CD4-positive, CD25-positive, alpha-beta regulatory T cell (primary cell): Measurements from ENCODE around the gene VDR. TPM values are rescaled to one million over a fixed set of nuclear protein-coding genes. Genes with fewer than 3 reads are reported as not detected.

ENCODE experiments used
- ATAC-seq, 2 donors: fragments of 150-1000 bp; cut with Tn5 transposase; one replicate each; pipeline ENCODE4 v1.10.0; 2021; ENCODE audit warnings: low read depth in 2 of 2, moderate number of reproducible peaks in 2 of 2, moderate library complexity in 1 of 2
- DNase-seq, 3 donors: peaks; one replicate each; pipeline versions ENCODE4 v3.0.0 to v3.0.0-alpha.2; 2012 to 2022; ENCODE audit warnings: mixed read lengths in 1 of 3
- H3K27ac ChIP-seq: one replicate; pipeline ENCODE4 v1.7.0; 2013; ENCODE audit warnings: mild to moderate bottlenecking, low read length; ENCODE audit not compliant: insufficient read depth, poor library complexity, severe bottlenecking
- H3K27me3 ChIP-seq: one replicate; pipeline ENCODE4 v1.7.0; 2013; ENCODE audit warnings: low read length; ENCODE audit not compliant: control insufficient read depth, insufficient read depth
- H3K36me3 ChIP-seq: one replicate; pipeline ENCODE4 v1.7.0; 2013; ENCODE audit warnings: mild to moderate bottlenecking, low read length, moderate library complexity; ENCODE audit not compliant: control insufficient read depth, insufficient read depth
- H3K4me1 ChIP-seq: 2 replicates; pipeline ENCODE4 v1.7.0; 2013; ENCODE audit warnings: mild to moderate bottlenecking, low read length; ENCODE audit not compliant: insufficient read depth, control insufficient read depth, poor library complexity, severe bottlenecking
- H3K4me3 ChIP-seq: one replicate; pipeline ENCODE4 v1.7.0; 2013; ENCODE audit warnings: low read depth, mild to moderate bottlenecking, low read length, moderate library complexity
- H3K9me3 ChIP-seq, 2 experiments: 1 replicate in 1 of 2; 2 replicates in 1 of 2; pipeline ENCODE4 v1.7.0; 2013; ENCODE audit warnings: low read length in 2 of 2, mild to moderate bottlenecking in 1 of 2, moderate library complexity in 1 of 2; ENCODE audit not compliant: control insufficient read depth in 2 of 2
- H3K27ac Mint-ChIP-seq, 3 donors: one replicate each; pipeline ENCODE4 v1.8.0; 2020 to 2022; ENCODE audit warnings: mild to moderate bottlenecking in 3 of 3, mixed read lengths in 3 of 3, moderate library complexity in 2 of 3
- H3K27me3 Mint-ChIP-seq: one replicate; pipeline ENCODE4 v1.8.0; 2022; ENCODE audit warnings: mild to moderate bottlenecking, mixed read lengths
- H3K36me3 Mint-ChIP-seq: one replicate; pipeline ENCODE4 v1.8.0; 2020; ENCODE audit warnings: mixed read lengths
- H3K4me1 Mint-ChIP-seq, 4 donors: one replicate each; pipeline ENCODE4 v1.8.0; 2020 to 2022; ENCODE audit warnings: mixed read lengths in 4 of 4, mild to moderate bottlenecking in 1 of 4
- H3K4me3 Mint-ChIP-seq, 4 donors: one replicate each; pipeline ENCODE4 v1.8.0; 2020 to 2022; ENCODE audit warnings: mild to moderate bottlenecking in 4 of 4, mixed read lengths in 4 of 4, moderate library complexity in 3 of 4
- H3K9me3 Mint-ChIP-seq, 7 donors: one replicate each; pipeline ENCODE4 v1.8.0; 2020 to 2022; ENCODE audit warnings: mixed read lengths in 7 of 7, mild to moderate bottlenecking in 3 of 7, moderate library complexity in 2 of 7
- polyA plus RNA-seq, 4 donors: library from polyadenylated mRNA; unstranded; fragments of 300-500 nt; fragmentation: Illumina TruSeq; gene quantifications; one replicate each; pipeline ENCODE4 v1.2.3, GENCODE V29; 2021
- total RNA-seq: library from RNA; stranded (reverse); gene quantifications from one replicate; pipeline ENCODE4 v1.2.3, GENCODE V29; 2022

Gene VDR
- total and polyA plus RNA-seq, 5 donors from 2014 or later: 1.6 to 4.5 (median 2.8) TPM

- DNase-seq (no peak), ATAC-seq (no peak)
- no peaks in the 10 kb centered on the region for H3K9me3 ChIP-seq
- peaks cover 0 to 80% (median 53%) of the 10 kb centered on the region in 4 donors for H3K4me1 Mint-ChIP-seq
- H3K27me3 Mint-ChIP-seq: no peaks in the 10 kb centered on the region
- no peak overlapping the region for H3K4me3 ChIP-seq
- no peaks in the 10 kb centered on the region for H3K27me3 ChIP-seq
- H3K4me1 ChIP-seq: peaks cover 65% of the 10 kb centered on the region
- H3K27ac ChIP-seq: peak overlapping the region; percentile 47
- H3K27ac Mint-ChIP-seq: peak overlapping the region; percentile 33 to 94 (median 94)
- H3K4me3 Mint-ChIP-seq: peak overlapping the region; percentile 8 to 81 (median 48)
- no peaks in the 10 kb centered on the region for H3K9me3 Mint-ChIP-seq
- H3K36me3 Mint-ChIP-seq: peaks cover 9% of the 10 kb centered on the region
- H3K36me3 ChIP-seq: peaks cover 40% of the 10 kb centered on the region
Measured at GRCh38 chr12:47801904-47802246, 102.9 kb downstream of the VDR start.

DNA sequence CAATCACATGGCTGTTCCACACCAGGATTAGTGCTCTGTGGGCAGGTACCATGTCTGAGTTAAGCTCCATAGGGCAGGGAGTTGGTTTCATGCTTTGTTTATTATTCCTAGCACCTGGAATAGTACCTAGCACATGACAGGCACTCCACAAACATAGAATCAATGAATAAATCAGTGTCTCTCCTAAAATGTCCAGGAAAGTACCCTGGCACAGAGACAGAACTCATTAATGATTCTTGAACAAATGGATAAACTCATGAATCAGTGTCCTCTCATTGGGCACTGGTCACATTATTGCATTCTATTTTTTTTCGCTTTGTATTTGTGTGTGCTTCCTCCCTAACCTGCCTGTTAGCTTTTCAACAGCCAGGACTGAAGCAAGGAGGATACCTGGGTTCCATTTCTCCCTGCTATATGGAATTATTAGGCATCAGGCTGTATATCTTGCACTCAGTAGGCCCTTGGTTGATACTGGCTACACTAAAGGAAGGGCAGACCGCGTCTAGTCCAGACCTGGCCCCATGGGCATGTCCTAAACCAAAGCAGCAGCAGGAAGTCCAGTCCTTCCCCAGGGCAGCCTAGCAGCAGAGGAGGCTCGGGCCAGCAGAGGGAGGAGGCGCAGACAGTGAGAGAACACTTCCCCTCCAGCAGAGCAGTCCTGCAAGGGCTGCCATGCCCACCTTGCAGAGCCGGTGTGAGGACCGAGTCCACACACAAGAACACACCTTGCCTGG lies 103.5 kb downstream of the VDR start:
- Mint-ChIP-seq H3K4me1 (peaks cover 0 to 74% (median 49%) of the 10 kb centered on the region in 4 donors), H3K36me3 (peaks cover 9% of the 10 kb centered on the region), H3K27ac (peak overlapping the region; percentile 83 to 94 (median 90)), H3K27me3 (no peaks in the 10 kb centered on the region), H3K4me3 (peak overlapping the region in 3 of 4 donors; percentile 36 to 81 (median 53)), H3K9me3 (no peaks in the 10 kb centered on the region)
- H3K9me3 ChIP-seq: no peaks in the 10 kb centered on the region
- H3K27ac ChIP-seq: peak overlapping the region; percentile 18
- DNase-seq (no peak), ATAC-seq (no peak)
- peaks cover 60% of the 10 kb centered on the region for H3K4me1 ChIP-seq
- no peak overlapping the region for H3K4me3 ChIP-seq
- peaks cover 44% of the 10 kb centered on the region for H3K36me3 ChIP-seq
- no peaks in the 10 kb centered on the region for H3K27me3 ChIP-seq

- Mint-ChIP-seq H3K4me1 (peaks cover 0 to 67% (median 42%) of the 10 kb centered on the region in 4 donors), H3K9me3 (no peaks in the 10 kb centered on the region), H3K36me3 (peaks cover 9% of the 10 kb centered on the region), H3K4me3 (no peak overlapping the region), H3K27ac (peak overlapping the region; percentile 72 to 90 (median 83)), H3K27me3 (no peaks in the 10 kb centered on the region)
- ATAC-seq (no peak), DNase-seq (no peak)
- Histone ChIP-seq H3K9me3 (no peaks in the 10 kb centered on the region), H3K27ac (no peak overlapping the region), H3K4me1 (peaks cover 53% of the 10 kb centered on the region), H3K27me3 (no peaks in the 10 kb centered on the region), H3K36me3 (peaks cover 51% of the 10 kb centered on the region), H3K4me3 (no peak overlapping the region)
Measured at GRCh38 chr12:47800582-47800981, 104.2 kb downstream of the VDR start.

DNA sequence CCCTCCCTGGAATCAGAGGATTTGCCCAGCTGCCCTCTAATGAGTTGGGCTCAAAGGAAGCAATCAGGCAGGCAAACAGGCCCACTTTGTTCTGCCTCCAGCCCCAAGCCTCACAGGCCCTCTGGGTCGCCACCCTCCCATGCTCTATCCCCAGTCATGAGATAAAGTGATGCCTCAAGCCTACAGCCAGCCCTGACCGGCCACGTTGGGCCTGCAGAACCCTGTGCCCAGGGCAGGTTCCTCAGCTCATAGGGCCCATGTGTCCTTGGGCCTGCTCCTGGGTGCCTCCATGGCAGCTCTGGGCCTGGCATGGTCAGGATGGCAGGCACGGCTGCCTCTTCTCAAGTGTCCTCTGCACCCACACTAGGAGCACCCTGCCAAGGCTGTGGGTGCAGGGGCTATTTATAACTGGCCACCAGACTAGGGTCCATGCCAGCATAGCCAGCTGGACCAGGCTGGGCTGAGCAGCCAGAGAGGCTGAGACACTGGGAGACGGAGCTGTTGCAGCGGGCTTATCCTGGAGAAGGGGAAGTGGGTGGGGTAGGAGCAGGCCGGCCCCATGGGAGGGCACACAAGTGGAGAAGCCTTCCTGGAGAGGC lies 105.3 kb downstream of the VDR start:
- DNase-seq: no peak
- peaks cover 6% of the 10 kb centered on the region for H3K36me3 Mint-ChIP-seq
- peaks cover 42% of the 10 kb centered on the region for H3K4me1 ChIP-seq
- H3K27me3 Mint-ChIP-seq: no peaks in the 10 kb centered on the region
- no peaks in the 10 kb centered on the region for H3K9me3 ChIP-seq
- no peaks in the 10 kb centered on the region for H3K27me3 ChIP-seq
- peaks cover 55% of the 10 kb centered on the region for H3K36me3 ChIP-seq
- peak overlapping the region in 1 of 4 donors; percentile 28 for H3K4me3 Mint-ChIP-seq
- ATAC-seq: no peak
- peak overlapping the region; percentile 60 for H3K27ac ChIP-seq
- peaks cover 0 to 55% (median 33%) of the 10 kb centered on the region in 4 donors for H3K4me1 Mint-ChIP-seq
- no peak overlapping the region for H3K4me3 ChIP-seq
- H3K27ac Mint-ChIP-seq: peak overlapping the region in 2 of 3 donors; percentile 31 to 80
- H3K9me3 Mint-ChIP-seq: no peaks in the 10 kb centered on the region

DNA sequence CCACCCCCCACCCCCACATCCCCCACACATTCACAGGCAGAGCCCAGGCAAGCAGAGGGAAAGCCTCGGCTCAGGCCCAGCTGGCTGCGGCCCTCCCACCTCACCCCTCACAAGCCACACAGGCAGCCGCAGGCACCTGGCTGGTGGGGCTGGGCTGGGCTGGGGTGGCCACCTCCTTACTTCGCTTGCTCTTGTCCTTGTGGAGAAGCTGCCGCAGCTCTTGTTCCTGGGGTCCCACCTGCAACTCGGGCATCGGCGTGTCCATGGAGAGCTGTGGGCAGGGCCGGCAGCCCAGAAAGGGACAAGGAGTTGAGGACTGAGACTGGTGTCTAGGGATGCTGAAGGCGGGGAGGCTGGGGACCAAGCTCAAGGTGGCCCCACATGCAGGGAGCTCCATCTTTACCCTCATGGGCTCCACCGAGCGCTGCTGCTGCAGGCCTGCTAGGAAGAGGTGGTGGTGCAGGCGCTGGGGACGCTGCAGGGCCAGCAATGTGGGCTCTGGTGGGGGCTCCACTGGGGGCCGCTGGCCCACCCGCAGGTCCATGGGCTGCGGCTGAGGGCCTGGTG lies 106.3 kb downstream of the VDR start:
- Mint-ChIP-seq H3K4me3 (no peak overlapping the region), H3K36me3 (peaks cover 13% of the 10 kb centered on the region), H3K4me1 (peaks cover 0 to 46% (median 25%) of the 10 kb centered on the region in 4 donors), H3K27ac (no peak overlapping the region), H3K9me3 (no peaks in the 10 kb centered on the region), H3K27me3 (no peaks in the 10 kb centered on the region)
- Histone ChIP-seq H3K27me3 (no peaks in the 10 kb centered on the region), H3K9me3 (no peaks in the 10 kb centered on the region), H3K4me3 (no peak overlapping the region), H3K36me3 (peaks cover 58% of the 10 kb centered on the region), H3K27ac (peak overlapping the region; percentile 23), H3K4me1 (peaks cover 32% of the 10 kb centered on the region)
- ATAC-seq (no peak), DNase-seq (no peak)

GRCh38 chr12:47797441-47797840 lies 107.4 kb downstream of the VDR start:
- Histone ChIP-seq H3K36me3 (peaks cover 65% of the 10 kb centered on the region), H3K9me3 (no peaks in the 10 kb centered on the region), H3K27me3 (no peaks in the 10 kb centered on the region), H3K4me3 (no peak overlapping the region), H3K27ac (no peak overlapping the region), H3K4me1 (peaks cover 22% of the 10 kb centered on the region)
- ATAC-seq: peak; percentile 57 to 71
- peak in 2 of 3 donors; percentile 48 to 55 for DNase-seq
- Mint-ChIP-seq H3K4me3 (peak overlapping the region in 1 of 4 donors; percentile 41), H3K27ac (peak overlapping the region; percentile 31 to 76 (median 41)), H3K36me3 (peaks cover 19% of the 10 kb centered on the region), H3K4me1 (peaks cover 0 to 35% (median 21%) of the 10 kb centered on the region in 4 donors), H3K27me3 (no peaks in the 10 kb centered on the region), H3K9me3 (no peaks in the 10 kb centered on the region)

DNA sequence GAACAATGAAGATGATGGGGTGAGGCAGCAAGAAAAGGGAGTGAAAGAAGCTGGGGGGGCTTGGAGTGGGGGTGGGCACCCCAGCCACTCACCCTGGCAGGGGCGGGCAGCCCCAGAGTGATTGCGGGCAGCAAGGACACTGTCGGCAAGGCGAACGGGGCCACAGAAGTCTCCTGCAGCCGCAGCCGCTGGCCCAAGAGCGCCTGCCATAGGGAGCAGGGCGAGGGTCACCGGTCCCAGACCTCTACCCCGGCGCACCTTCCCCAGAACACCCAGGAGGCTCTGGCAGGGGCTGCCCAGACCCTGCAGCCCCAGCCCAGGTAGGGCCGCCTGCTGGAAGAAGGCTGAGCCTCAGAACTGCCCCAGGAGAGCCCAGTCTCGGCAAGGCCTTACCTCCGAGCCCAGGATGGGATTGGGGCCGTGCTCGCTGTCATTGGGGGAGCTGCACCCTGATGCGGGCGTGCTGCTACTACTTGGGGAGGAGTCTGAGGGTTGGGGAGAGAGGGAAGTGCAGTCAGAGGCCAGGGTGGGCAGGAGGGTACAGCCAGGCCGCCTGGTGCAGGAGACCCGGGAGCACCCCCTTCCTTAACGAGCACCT lies 108.9 kb downstream of the VDR start:
- no peaks in the 10 kb centered on the region for H3K9me3 ChIP-seq
- H3K4me1 Mint-ChIP-seq: peaks cover 0 to 20% (median 9%) of the 10 kb centered on the region in 4 donors
- peaks cover 24% of the 10 kb centered on the region for H3K36me3 Mint-ChIP-seq
- H3K27me3 ChIP-seq: no peaks in the 10 kb centered on the region
- no peaks in the 10 kb centered on the region for H3K9me3 Mint-ChIP-seq
- ATAC-seq: no peak
- H3K27ac Mint-ChIP-seq: no peak overlapping the region
- no peak overlapping the region for H3K27ac ChIP-seq
- peaks cover 78% of the 10 kb centered on the region for H3K36me3 ChIP-seq
- DNase-seq: no peak
- no peak overlapping the region for H3K4me3 ChIP-seq
- no peak overlapping the region for H3K4me3 Mint-ChIP-seq
- H3K4me1 ChIP-seq: peaks cover 6% of the 10 kb centered on the region
- H3K27me3 Mint-ChIP-seq: no peaks in the 10 kb centered on the region
